NCI-H1105 (cell line): Measurements from ENCODE around the gene RILPL2.
"Not testable (repeated sequence)": the region's sequence is repeated elsewhere in the genome, so short reads cannot be mapped to it uniquely, and the experiment has no call there.

Experiments used
- DNase-seq: peaks from one replicate; lab custom pipeline; 2025; lab: John Stamatoyannopoulos, UW

Gene RILPL2

GRCh38 chr12:123436017-123436964, at the start of gene RILPL2:
Gene RILPL2 (minus strand): TSS chr12:123436684. CDS start chr12:123436420, 264 bp downstream.
- DNase-seq: peak; percentile 56

- DNase-seq: no peak
These were observed 49.3 kb upstream of the RILPL2 start for GRCh38 chr12:123485756-123486155.

GRCh38 chr12:123483602-123484248, 47.2 kb upstream of the RILPL2 start:
- no peak for DNase-seq

- no peak for DNase-seq
These were observed 46.4 kb upstream of the RILPL2 start for GRCh38 chr12:123482876-123483275.

- not testable (repeated sequence) for DNase-seq
These were observed 44.8 kb upstream of the RILPL2 start for GRCh38 chr12:123481251-123481650.

- DNase-seq: no peak
These were observed 43.1 kb upstream of the RILPL2 start for GRCh38 chr12:123479442-123480180.

- no peak for DNase-seq
These were observed 42.3 kb upstream of the RILPL2 start for GRCh38 chr12:123478762-123479161.

GRCh38 chr12:123478069-123478468, 41.6 kb upstream of the RILPL2 start:
- DNase-seq: no peak

- DNase-seq: no peak
These were observed 38.8 kb upstream of the RILPL2 start for GRCh38 chr12:123475246-123475703.

- DNase-seq: no peak
These were observed 38.2 kb upstream of the RILPL2 start for GRCh38 chr12:123474485-123475245.

GRCh38 chr12:123472438-123472849, 36.0 kb upstream of the RILPL2 start:
- DNase-seq: no peak

GRCh38 chr12:123471374-123472068, 35.0 kb upstream of the RILPL2 start:
- no peak for DNase-seq

- DNase-seq: no peak
These were observed 33.5 kb upstream of the RILPL2 start for GRCh38 chr12:123469978-123470377.

GRCh38 chr12:123468786-123469185, 32.3 kb upstream of the RILPL2 start:
- no peak for DNase-seq

GRCh38 chr12:123465084-123465483, 28.6 kb upstream of the RILPL2 start:
- DNase-seq: no peak

GRCh38 chr12:123463174-123463573, 26.7 kb upstream of the RILPL2 start:
- not testable (repeated sequence) for DNase-seq

- DNase-seq: peak; percentile 92
These were observed 21.7 kb upstream of the RILPL2 start, which contains the start of gene SNRNP35 for GRCh38 chr12:123457980-123458779. Gene SNRNP35 (plus strand): TSS chr12:123458139. CDS start chr12:123465541, 7,402 bp downstream.

GRCh38 chr12:123453165-123453564, 16.7 kb upstream of the RILPL2 start:
- no peak for DNase-seq

- not testable (repeated sequence) for DNase-seq
These were observed 15.7 kb upstream of the RILPL2 start for GRCh38 chr12:123452276-123452550.

GRCh38 chr12:123450636-123451035, 14.2 kb upstream of the RILPL2 start:
- DNase-seq: no peak
